GM18519 (cell line): ENCODE data around the gene NHERF2.

Source experiments
- ATAC-seq: cut with Tn5 transposase; IDR thresholded peaks from one replicate; pipeline ENCODE4 v1.9.1; 2021; ENCODE audit warnings: mild to moderate bottlenecking, moderate library complexity; ENCODE audit not compliant: unreplicated experiment, low FRiP score

The NHERF2 gene

DNA sequence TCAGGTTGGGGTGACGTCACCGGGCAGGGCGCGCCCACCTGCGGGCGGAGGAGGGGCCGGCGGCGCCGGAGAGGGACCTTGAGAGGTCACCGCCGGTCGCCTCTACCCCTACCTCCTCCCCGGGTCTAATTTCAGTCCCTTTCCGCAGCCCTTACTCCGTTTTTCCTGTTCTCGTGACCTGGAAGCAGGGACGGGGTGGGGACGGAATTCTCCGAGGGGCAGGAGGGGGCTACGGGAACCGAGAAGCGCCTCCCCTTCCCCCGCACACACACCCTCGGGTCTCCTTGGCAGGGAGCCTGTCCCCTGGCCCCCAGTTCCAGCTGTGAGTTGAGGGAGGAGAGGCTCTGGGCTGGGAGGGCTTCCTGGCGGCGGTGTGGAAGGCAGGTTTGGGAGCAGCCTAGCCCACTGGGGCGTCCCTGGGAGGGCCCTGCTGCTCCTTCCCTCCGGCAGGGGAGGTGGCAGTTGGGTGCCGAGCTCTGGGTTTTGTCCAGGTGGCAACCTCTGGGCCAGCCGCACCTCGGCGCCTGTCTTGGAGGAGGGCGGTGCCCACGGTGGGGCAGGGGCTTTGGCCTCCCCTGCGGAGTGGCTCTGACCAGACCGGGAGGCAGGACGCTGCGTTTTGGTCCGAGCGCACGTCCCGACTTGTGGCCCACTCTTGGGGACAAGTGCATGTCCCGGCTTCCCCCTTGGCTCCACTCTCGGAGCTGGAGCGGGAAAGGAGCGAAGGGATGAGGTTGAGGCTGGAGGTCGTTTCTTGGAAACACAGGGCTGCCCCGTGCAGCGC lies 36.2 kb upstream of the NHERF2 start:
- no peak for ATAC-seq

DNA sequence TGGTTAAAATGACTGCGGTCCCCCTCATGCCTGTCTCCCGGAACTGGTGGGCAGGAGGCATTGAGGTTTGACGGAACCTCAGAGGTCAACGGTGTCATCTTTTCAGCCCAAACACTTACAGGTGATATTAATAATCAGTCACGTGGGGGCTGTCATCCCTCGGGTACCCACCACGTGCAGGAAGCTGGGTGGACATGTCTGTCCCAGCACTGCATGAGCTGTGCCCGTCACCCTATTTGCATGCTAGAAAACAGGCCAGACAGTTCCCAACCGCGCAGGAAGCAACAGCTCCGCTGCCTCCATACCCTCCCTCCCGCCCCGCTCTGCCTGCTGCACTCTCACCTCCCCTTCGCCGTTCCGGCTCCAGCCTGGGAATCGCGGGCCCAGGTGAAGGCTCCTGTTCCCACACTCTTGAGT lies 35.6 kb upstream of the NHERF2 start:
- no peak for ATAC-seq

- no peak for ATAC-seq
Observed at GRCh38 chr16:1991588-1991947, 35.1 kb upstream of the NHERF2 start.

GRCh38 chr16:1991948-1992703 lies 34.6 kb upstream of the NHERF2 start:
- peak; percentile 40 for ATAC-seq

DNA sequence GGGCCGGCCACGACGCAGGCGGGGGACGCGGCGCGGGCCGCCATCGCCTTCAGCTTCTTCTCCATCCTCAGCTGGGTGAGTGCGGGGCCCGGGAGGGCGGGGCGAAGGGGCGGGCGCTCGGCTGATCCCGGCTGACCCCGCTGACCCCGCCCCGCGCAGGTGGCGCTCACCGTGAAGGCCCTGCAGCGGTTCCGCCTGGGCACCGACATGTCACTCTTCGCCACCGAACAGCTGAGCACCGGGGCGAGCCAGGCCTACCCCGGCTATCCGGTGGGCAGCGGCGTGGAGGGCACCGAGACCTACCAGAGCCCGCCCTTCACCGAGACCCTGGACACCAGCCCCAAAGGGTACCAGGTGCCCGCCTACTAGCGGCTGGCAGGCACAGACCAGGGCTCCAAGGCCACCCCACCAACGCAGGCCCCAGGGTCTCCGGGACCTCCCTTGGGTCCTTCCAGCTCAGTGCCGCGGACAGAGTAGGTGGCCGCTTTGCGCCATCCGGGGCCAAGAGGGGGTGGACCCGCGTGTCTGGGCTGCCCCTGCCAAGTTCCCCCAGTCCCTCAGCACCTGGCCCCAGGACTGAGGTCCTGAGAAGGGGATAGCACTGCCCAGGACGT lies 33.9 kb upstream of the NHERF2 start:
- no peak for ATAC-seq

- ATAC-seq = no peak
Observed at GRCh38 chr16:1993731-1994131, 33.0 kb upstream of the NHERF2 start.

DNA sequence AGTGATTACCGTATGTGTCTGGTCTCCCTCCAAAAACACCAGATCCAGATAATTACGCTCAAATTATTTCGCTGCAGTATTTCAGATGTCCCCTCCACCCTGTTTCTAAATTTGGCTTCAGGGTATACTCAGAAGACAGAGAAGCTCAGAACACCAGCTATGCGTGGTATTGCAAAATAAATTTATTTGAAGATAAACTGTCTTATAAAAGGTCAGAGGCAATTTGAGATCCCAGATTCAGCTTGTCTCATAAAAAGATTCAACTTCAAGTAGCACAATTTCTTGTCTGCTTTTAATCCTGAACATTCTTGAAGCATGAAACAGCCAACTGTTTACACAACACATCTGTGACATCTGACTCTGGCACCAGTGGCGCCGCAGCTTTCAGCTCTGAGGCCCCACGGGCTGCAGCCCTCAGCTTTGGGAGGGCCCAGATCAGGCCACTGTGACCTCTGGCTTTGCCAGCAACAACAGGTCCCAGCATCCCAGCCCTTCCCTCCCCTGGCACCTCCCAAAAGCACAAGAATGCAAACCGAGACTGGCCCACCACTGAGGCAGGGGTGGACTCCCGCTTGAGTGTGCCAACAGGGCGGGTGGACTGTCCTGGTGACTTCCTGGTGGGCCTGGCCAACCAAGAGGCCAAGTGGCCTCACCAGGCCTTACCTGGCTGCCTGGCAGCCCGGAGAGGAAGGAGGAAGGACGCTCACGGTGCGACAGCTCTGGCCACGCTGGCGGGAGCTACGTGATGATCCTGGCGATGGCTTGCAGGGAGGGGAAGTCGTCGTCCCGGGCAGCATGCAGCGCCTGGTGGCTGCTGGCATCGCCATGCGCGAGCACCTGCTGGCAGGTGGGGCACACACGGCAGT lies 29.0 kb upstream of the NHERF2 start:
- ATAC-seq = no peak

DNA sequence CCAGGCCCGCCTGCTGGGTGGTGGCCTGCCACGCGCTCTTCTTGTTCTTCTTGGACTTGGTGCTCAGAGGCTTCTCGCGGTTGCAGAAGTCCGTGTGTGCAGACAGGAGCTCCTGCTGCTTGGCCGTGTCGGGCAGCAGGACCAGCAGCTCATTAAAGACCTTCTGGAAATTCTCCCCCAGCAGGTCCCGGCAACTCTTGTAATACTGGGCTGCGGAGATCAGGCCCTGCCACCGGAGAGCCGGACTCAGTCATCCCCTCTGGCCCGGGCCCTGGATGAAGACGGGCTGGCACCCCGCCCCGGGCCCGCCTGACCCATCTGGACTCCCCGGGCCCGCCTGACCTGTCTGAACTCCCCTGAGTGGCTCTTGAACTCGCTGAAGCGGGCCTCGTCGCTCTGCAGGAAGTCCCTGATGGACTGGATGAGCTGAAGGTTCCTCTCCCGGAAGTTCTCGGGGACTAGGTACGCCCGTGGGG lies 28.3 kb upstream of the NHERF2 start:
- no peak for ATAC-seq

DNA sequence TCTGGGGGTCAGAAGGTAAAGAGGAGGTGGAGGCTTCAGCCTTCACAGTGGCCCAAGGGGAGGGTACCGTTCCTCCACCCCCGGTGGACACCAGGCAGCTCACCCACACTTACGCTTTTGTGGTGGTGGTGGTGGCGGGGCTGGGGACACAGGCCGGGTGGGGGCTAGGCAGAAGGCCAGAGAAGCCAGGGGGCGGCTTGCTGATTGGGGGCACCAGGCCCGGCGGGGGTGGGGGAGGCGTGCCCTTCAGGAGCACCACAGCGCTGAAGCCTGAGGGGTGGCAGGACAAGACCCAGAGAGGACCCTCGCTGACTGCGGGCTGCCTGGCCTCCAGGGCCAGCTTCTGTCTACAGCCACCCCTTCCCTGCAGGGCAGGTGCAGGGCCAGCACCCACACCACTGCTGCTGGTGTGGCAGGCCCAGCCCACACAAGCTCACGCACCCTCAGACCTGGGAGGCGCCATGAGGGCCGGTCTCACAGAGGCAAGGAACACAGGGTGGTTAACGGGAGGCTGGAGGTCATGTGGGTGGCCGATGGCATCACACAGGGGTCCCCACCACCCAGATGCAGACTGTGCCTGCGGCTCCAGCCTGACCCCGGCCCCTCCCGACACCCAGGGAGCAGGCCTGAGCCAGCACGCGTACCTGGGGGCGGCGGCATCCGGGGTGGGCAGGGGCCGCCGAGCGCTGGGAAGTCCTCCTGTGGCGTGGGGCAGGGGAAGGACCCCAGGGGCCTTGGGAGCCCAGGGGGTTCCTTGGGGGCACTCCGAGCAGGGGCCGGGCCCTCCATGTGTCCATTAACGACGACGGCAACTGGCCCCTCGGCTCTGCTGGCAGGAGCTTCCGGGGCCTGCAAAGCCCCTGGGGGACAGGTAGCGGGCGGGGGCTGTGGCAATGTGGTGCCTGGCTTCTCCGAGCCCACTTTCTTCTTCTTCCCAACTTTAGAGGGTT lies 27.6 kb upstream of the NHERF2 start:
- ATAC-seq = no peak

DNA sequence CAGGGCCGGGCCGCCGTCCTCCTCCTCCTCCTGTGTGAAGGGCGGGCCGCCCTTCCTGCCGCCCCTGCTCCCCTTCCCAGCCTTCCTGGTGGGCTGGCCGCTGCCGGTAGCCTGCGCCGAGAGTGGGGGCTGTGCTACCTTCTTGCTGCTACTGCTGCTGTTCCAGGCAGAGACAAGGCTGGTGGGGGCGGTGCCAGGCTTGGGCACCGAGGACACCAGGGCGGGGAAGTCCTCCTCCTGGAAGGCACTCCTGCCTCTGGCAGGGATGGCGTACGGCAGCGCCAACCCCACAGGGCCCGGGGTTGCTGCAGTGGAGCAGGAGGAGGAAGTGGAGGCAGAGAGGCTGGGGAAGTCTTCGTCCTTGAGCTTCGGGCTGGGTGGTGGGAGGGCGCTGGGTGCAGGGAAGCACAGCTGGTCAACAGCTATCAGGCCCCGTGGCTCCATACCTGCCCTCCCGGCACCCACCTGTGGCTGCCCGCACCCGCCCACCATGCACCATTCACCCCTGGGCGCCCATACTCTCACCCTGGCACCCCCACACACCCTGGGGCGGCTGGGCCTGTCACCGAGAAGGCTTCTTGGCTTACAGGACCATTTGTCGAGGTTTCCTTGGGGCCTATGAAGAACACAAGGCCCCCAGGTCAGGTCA lies 26.7 kb upstream of the NHERF2 start:
- ATAC-seq = no peak

- no peak for ATAC-seq
Observed at GRCh38 chr16:2001035-2001434, 25.7 kb upstream of the NHERF2 start.

DNA sequence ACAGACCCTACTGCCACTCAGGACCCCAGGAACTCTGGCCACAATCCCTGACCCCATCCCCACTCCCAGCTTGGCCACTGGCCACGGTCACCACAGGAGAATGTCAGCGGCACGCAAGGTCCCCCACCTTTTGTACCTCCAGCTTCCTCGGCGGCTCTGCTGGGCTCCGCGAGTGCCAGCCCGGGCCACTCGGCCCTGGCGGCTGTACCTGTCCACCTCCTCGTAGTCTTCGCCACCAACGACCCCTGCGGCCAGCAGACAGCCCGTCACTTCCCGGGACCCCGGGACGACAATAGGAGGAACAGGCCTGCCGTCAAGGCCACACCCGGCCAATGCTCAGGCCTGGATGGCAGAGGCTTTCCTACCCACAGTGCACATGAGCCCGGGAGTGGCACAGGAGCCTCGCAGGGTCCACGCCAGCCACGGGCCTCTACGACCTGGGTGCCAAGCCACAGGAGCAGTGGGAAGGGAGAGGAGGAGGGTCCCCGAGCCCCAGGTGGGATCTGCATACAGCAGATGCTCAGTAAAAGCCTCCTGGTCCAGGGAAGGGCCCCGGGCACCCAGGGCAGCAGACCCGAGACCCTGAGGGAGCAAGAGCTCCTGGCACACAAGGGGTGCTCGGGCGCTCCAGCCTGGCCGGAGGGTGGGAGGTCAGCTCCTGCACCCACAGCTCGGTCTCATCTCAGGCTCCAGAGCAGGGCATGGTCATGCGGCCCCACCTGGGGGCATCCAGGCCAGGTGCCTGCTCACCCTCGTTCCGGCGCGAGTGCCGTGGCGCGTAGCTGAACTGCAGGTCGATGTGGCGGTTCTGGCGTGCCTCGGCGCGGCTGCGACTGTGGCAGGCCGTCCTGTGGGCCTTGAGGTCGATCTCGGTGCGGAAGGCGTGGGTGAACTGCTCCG lies 25.0 kb upstream of the NHERF2 start:
- no peak for ATAC-seq

GRCh38 chr16:2002406-2003230 lies 24.1 kb upstream of the NHERF2 start:
- no peak for ATAC-seq

DNA sequence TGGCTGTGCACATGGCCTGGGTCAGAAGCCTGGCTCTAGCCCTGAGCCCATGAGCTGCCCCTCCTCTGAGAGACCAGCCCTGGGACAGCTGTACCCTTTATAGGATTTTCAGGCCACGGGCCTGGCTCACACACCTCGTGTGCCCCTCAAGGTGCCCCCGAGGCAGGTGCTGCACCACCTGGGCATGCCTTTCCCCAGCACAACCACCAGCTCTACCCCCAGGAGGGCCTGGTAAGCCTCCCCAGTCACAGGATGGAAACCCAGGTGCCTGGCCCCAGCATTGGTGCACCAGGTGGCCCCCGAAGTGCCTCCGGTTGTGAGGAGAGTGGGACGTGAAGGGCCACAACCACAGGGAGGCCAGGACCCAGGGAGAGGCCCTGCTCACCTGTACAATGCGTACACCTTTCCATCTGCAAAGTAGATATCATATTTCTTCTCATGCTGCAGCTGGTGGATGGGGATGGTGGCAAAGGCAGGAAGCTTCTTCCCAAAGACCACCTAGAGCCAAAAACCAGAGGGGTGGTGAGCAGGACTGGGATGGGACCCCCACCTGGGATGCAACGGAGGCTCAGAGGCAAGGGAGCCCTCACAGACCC lies 23.4 kb upstream of the NHERF2 start:
- ATAC-seq = no peak

DNA sequence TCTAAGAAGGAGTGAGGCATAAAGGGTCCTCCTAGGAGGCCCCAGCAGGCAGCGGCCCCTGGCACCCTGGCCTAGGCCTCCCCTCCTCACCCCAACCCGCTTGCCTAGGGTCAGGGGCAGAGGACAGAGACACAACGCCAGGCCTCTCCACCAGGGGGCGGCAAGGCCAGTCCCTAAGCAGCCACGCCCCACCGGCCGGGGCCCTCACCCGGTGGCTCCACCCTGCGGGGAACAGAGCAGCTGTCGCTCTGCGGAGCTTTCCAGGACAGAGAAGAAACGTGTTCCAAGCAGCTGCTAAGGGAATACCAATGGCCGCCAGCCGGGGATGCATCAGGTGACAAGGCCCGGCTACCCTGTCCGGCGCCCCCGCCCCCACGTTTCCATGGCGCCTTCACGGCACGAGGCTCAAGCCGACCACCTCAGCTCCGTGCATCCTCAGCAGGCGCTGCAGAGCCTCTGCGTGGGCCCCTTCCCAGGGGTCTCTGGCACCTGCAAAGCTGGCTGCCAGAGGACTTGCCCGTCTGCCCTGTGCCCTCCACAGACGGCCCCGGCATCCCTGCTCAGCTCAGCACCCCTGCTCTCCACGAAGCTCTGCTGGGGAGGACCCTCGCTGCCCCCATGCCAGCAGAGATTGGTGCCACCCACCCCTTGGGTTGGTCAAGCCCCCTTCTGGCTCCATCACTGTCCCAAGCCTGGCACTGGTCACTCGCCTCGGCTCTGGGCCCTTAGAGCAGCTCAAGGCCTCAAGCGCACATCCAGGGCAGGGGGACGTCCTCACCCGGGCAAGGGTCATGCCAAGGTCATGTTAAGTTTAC lies 22.7 kb upstream of the NHERF2 start:
- no peak for ATAC-seq
